Stimulated activated CD4-positive, alpha-beta T cell treated with anti-CD3 and anti-CD28 coated beads, Interleukin-12 subunit alpha, Interleukin-12 subunit beta, amount 100 ng/mL, for 24 hours (primary cell): ENCODE results near the gene SHB.
"Not testable (repeated sequence)": the region's sequence is repeated elsewhere in the genome, so short reads cannot be mapped to it uniquely, and the experiment has no call there.

Experiments used
- DNase-seq, 2 experiments: peaks; one replicate each; pipeline ENCODE4 v3.0.0-alpha.2; 2020; ENCODE audit warnings: low read depth in 2 of 2

Gene SHB

DNA sequence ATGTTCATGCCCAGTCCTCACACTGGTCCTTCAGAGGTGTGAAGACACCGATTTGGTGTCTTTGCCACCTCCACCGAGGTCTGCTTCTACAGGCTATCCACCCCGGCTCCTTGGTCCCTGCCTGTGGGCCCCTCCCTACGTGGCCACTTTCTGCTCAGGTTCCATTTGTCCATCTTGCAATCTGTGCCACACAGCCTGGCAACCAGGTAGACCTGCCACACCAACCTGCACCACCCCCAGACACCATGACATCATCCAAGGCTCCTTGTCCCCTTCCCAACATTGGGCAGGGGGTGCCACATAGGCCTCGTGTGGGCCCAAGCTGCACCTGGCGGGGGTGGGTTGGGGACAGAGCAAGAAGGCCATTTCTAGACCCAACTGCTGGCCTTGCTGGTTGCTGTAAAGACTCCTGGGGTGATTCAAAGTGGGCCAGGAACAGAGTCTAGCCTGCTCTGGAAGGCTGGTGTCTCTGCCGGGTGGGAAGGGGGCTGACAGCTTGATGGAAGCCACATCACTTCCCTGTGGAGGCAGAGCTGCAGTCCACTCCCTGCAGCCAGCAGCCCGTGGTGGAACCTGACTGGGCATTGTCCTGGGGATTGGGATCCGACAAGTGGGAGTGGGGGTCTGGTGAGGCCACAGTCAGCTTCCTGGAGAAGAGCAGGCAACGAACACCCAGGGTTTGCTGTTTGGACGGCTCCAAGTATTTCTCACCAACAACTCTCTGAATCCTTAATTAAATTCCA lies 99.3 kb downstream of the SHB start:
- DNase-seq, result no peak

DNA sequence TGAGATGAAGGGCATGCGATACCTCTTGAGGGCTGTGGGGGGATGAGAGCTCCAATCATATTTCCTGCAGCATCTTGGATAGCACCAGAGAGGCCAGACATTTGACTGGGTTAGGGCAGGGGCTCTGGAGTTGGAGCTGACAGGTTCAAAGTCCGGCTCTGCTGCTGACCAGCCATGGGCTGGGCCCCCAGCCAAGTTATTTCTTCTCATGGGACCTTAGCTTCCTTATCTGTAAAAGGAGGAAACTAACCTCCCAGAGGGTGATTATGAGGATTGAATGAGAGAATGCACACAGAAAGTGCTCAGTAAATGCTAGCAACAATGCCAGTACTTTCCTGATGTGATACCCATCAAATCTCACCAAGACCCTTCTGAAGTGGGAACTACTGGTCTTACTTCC lies 99.9 kb downstream of the SHB start:
- no peak for DNase-seq

DNA sequence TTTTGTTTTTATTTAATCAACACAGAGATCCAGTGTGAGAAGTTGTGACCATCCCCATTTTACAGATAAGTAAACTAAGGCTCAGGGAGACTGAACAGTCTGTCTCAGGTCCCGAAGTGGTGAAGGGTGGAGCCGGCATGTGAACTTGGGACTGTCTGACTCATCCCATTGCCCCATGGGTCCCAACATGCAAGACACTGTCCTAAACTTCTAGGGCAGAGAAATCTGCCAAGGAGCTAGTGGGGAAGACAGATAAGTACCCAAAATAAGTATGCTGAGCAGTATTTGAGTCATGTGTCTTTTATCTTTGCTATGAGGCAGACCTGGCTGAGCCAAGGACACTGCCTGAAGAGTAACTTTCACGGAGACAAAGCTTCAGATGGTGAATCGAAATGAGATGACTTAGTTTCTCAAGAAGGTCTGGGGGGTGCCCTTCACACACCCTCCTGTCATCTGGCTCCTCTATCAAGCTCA lies 100.8 kb downstream of the SHB start:
- DNase-seq, result no peak

DNA sequence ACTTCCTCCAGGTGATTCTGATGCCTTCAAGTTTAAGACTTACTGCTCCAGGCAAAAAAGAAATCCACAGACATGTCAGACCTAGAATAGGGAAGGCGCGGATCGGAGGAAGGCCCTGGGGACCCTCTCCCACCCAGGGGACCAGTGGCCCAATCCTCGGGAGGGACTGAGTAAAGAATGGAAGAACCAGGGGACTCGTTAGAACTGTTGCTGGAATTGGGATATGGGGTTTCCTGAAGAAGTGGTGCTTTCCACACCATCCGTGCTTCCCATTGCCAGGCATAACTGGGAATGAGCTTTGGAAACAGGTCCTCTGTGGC lies 101.3 kb downstream of the SHB start:
- no peak for DNase-seq

DNA sequence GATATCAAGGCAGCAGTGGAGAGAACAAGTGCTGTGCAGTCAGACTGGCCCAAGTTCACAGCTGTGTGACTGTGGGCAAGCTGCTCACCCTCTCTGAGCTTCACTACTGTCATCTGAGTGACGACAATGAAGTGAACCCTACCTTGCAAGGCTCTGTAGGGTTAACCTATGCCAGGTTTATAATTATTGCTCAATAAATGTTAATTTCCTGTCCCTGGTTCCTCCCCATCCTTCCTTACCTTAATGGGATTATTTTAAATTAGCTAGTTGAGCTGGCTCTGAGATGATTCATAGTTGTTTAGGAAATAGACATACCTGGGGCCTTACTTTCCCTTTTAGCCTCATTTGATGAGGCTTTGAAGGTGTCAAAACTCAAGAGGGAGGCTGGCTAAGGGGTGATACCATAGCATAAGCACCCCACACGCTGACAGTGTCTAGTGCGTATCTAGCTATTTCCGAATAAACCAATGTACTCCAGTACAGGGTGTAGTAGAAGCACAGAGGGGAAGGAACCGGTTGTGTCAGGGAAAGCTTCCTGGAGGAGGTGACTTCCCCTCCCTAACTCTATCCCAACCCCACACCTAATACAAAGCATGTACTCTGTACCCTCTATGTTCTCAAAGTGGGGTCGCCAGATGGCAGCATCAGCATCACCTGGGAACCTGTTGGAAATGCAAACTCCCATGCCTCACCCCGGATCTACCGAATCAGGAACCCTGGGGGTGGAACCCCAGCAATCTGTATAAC lies 101.8 kb downstream of the SHB start:
- no peak for DNase-seq

DNA sequence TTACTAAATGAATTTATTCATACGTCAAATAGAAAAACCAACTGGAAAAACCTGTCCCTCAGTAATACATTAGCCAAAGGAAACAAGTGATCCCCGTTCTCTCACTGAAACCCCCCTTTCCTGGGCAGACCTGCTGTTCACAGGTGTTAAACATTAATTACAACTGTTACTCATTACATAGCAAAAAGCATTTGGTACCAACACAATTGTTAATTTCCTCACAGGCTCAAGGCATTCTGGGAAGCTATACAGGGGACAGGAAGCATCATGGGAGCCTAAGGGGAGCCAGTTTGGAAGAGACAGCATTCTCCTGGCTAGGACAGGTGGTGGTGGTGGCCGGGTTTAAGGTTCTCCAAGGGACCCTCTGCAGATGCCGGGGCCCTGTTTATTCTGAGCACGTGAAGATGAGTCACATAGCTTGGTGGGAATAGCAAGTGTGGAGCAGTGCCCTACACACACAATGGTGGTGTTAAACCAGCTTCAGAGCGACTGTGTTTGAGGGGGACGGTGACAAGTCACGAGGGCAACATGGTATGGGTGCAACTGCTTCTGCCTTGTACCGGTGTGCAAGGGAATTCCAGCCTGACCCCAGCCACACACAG lies 102.5 kb downstream of the SHB start:
- DNase-seq, result no peak

DNA sequence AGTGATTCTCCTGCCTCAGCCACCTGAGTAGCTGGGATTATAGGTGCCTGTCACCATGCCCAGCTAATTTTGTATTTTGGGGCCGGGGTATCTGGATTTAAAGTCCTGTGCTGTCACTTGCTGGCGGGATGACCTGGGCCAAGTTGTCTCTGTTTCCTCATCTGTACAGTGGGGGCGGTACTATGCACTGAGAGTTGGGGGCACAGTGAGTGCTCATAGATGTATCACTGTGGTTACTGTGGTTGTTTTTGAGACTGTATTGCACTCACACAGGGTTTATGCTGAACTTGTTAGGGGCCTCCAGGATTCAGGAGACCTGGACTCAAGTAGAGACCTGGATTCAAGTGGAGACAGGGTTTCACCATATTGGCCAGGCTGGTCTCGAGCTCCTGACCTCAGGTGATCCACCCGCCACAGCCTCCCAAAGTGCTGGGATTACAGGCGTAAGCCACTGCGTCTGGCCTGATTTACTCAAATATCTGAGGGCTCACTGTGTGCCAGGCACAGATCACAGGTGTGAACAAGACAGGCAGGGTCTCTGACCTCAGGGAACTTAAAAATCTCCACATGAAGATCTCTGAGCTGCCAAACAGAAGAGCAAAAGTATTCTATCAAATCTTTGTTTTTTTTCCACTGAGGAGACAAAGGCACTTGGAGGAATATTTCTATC lies 103.2 kb downstream of the SHB start:
- DNase-seq, result not testable (repeated sequence)

DNA sequence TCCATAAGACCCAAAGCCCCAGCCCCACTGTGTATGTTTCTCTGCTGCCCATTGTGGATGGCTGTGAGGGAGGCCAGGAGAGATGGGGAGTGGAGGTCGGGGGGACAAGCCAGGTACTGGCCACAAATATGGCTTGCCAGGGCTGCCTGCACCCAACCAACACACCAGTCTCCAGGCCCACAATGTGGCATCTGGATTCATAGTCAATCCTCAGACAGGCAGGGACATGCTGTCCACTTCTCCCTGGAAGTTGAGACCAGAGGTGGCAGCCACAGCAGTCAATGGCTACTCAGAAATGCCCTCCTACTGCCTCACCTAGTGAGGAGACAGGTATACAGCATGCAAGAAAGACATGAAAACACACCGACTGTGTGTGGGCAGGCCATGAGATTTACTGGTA lies 103.9 kb downstream of the SHB start:
- DNase-seq, result no peak

DNA sequence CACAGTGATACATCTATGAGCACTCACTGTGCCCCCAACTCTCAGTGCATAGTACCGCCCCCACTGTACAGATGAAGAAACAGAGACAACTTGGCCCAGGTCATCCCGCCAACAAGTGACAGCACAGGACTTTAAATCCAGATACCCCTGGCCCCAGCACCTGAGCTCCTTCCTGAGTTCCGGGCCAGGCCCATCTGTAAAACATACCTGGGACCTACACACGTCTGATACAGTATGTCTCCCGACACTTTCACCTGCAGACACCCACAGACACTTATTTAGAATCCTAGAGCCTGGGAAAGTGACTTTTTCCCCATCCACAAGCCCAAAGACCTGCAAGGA lies 104.3 kb downstream of the SHB start:
- no peak for DNase-seq

DNA sequence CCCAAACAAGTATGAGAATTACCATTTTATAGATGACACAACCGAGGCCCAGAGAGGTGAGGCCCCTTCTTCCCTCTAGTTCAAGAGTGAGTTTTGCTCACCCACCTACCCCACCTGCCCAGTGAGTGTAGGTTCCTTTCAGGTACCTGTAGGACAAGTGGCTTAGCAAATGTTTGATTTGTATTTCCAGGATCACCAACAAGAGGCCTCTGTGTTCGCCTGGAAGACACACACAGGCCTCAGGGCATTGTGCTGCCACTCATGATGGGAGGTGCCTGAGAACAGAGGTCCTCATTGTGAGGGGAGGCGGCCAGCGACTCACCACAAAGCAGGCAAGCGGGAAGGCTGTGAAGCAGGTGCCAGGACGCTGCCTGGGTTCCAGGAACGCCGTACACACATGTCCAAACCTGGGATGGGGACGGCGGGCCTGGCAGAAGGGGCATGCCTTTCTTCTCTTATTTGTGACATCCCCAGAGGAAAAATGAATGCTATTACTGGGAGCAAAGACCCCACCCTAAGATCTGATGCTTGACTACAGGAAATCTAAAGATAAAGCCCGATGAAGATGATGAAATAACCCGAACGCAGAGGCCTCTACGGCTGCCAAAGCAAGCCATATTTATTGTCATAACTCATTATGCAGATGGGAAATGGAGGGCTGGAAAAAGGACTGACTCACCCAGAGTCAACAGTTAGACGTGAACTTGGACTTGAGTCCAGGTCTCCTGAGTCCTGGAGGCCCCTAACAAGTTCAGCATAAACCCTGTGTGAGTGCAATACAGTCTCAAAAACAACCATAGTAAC lies 104.9 kb downstream of the SHB start:
- DNase-seq, result no peak

DNA sequence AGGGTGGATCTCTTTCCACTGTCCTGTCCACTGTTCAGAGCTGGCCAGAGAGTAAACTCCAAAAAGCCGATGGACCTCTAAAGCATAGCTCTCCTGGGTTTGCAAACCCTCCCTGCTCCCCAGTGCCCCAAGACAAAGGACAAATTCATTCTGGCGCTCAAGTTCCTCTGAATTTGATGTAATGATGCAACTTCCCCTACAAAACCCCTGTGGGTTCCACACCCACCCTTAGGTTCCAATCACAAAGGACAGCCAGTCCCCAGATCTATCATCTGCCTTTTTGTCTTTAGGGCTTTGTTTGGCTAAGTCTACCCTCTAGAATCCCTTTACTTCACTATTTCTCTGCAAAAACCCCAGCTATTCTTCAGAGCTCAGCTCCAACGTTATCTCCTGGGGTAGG lies 107.7 kb downstream of the SHB start:
- no peak for DNase-seq

DNA sequence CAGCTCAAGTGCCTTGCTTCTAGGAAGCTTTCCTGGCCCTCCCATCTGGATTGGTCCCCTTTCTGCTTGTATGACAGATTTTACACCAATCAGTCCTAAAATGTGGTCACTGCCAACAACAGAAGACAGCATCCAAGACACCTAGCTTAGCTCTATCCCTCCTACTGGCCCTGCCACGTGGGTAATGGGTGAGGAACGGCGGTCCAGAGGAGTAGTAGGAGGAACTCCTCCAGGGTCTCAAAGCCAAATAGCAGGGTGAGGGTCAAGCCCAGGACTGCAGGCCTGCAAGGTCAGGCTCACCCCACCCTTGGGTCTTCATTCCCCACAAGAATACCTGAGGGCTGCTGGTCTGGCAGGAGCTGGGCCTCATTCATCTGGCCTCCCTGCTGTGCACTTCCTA lies 108.4 kb downstream of the SHB start:
- no peak for DNase-seq

DNA sequence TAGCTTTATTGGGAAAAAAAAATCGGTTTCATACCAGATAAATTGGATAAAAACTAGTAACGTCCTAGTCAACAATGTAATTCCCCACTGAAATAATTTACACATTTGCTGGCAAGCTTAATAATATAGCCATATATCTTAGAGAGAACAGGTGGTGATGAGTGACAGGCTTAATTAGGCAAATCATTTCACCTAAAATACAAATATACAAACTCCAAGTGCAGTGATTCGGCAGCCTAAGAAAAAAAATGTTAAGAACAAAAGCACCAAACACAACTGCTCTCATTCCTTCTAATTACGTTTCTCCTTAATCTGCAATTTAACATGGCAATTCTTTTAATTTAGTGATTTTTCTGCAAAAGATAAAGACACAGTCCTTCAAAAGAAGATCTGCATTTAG lies 109.1 kb downstream of the SHB start:
- no peak for DNase-seq

DNA sequence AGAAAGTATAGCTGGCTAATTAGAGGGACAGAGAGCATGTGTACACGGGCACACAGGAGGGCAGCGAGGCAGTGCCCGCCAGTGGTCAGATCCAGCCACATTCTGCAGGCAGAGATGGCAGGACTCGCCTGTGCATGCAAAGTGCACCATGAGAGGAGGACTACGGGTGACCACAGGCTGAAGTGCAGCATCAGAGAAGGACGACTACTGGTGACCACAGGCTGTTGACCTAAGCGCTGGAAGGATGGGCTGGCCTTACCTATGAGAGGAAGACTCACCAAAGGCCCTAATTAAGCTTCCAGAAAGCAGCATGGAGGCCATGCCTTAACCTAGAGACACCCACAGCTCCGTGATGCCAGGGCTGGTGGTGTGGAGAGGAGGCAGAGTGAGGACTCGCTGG lies 110.9 kb downstream of the SHB start:
- no peak for DNase-seq

DNA sequence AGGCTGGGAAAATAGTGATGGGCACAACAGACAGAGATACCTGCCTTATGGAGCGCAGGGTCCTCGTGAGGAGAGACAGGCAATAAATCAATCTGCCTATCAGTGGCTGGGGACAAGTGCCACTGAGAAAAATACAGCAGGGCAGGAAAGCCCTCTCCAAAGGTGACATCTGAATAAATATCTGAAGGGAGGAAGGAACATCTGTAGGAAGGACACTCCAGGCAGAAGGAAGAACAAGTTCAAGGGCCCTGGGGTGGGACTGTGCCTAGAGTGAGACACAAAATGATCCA lies 111.4 kb downstream of the SHB start:
- DNase-seq, result no peak

DNA sequence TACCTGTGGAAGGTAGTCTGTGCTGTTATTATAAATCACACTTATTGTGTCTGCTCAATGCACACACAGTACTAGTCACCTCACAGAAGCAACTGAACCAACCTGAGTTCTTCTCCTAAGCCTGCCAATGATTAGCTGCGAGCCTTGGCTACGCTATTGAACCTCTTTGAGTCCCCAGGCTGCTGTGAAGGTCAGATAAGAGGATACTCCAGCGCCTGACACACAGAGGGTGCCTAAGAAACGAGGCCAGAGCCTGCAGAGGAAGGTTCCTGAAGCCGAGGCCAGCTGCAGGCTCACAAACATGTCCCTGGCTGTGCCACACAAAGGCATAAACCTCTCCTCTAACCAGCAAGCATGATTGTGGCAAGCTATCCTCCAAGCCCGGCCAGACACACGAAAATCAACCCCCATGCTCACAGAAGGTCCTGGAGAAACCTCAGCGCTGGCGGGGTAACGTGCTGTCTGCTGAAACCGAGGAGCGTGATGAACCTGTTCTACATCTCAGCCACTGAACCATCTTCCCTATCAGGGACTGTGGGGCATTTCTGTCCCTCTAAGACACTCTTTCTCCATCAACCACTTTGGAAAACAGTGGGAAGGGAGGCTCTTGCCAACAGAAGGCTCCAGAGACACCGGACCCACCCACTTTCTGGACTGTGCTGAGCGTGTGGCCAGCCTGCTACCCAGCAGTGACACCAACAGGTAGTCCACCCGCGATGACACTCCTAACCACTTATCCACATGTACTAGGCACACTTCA lies 111.9 kb downstream of the SHB start:
- no peak for DNase-seq

DNA sequence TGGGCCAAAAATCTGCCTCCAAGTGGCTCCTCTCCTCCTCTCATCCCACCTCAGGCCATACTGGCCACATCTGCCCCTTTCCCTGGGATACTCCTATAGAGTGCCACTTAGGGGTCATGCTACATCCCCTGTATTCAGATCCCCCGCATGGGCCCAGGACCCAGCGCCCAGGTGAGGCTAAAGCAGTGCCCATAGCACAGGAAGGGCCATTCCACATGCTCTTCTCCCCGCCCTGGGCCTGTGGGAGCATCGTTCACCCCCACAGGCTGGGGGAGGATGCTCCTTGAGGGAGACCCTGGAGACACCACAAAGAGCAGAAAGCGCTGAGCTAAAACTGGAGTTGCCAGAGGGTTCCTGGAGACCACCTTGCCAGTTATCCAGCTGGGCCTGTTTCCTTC lies 112.6 kb downstream of the SHB start:
- DNase-seq, result no peak

DNA sequence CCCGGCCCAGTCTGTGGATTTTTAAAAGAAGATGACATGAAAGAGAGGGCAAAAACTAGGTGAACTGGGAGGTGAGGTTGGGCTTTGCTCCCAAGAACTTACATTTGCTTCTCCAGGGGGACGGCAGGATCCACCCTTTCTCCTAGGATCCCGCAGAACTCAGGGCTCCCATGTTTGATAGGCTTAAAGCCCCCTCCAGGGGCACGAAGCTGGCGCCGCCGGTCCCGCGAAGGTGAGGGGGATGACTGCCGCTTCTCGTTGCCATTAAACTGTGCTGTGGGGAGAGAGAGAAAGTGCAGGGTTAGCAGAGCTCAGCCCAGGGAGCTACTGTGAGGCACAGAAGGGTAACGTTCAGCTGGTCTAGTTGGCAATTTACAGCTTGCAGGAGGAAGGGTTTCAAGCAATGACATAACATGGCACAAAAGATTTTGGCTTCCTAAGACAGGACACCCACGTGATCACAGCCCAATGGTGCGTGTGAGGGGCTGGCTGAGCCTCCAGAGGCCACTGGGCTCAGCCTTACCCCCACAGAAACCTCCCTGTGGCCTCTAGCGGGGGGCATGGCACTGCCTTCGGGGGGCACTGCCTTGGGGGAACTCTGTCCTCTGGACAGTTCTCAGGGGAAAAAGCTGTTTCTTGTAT lies 113.1 kb downstream of the SHB start:
- DNase-seq, result no peak

DNA sequence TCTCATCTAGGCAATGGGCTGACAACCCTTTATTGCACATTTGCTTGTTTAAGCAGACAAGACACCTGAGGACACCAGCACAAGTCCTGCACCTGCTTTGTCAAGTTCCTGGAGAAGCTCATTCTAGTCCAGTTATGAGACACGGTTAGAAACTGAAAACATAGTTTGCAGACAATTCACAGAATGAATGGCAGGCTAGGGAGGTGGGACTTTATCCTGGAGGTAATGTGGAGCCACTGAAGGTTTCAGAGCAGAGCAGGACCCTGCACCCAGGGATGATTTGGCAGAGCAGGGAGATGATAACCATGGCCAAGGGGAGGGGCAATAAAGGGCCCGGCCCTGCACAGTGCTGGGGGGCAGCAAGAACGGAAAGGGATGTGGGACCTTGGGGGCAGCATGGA lies 114.4 kb downstream of the SHB start:
- no peak for DNase-seq

DNA sequence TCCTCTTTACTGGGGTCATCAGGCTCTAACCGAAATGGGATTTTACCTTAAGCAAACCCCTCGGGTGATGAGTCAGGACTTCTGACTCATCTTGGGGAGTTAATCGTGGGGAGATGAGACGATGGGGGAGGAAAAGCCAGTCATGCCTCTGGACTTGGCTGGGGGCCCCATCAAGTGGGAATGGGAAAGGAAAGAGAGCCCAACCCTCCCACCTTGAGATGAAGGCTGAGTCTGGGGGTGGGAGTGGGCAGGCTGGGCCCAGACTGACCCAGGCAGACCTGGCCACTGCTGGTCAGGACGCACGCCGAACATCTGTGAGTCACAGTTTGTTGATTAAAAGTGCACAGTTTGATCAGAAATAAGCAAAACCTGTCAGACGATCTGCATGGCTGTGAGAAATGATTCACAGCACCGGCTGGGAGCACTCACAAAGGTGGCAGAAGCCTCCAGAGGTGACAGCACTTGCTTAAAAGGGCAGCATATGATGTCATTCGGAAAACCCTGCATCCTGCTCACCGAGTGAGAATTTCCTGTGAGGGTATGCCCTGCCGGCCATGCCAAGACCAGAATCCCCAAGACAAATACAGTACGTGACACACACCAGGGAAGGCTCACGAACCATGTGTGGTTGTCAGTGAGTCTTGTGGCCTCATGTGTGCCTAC lies 115.1 kb downstream of the SHB start:
- peak in 1 of 2 experiments; percentile 20 for DNase-seq
